Stimulated activated CD4-positive, alpha-beta T cell treated with anti-CD3 and anti-CD28 coated beads, Interleukin-12 subunit alpha, Interleukin-12 subunit beta, amount 100 ng/mL, for 4 hours (primary cell): ENCODE results near the gene KATNA1.

Experiments used
- DNase-seq: peaks from one replicate; pipeline ENCODE4 v3.0.0-alpha.2; 2020

The KATNA1 gene

GRCh38 chr6:149600508-149600907 lies 48.0 kb downstream of the KATNA1 start:
- no peak for DNase-seq

DNA sequence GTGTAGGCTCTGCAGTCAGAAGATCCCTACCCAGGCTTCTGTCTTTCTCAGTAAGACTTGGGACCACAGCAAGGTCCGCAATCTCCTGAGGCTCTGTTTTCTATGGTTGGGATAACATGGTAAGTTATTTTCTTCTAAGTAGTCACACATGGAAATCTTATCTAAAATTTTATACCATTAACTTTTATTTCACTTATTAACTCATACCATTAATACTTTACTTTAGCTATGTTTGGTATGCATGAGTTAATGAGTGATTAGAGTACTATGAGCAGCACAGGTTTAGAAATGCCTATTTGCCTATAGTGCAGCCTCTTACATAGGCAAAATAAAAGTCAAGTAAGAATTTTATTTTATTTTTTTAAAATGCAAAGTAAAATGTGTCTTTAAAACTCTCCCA lies 55.1 kb downstream of the KATNA1 start:
- no peak for DNase-seq

- DNase-seq = no peak
Measured at GRCh38 chr6:149592983-149593382, 55.5 kb downstream of the KATNA1 start.

DNA sequence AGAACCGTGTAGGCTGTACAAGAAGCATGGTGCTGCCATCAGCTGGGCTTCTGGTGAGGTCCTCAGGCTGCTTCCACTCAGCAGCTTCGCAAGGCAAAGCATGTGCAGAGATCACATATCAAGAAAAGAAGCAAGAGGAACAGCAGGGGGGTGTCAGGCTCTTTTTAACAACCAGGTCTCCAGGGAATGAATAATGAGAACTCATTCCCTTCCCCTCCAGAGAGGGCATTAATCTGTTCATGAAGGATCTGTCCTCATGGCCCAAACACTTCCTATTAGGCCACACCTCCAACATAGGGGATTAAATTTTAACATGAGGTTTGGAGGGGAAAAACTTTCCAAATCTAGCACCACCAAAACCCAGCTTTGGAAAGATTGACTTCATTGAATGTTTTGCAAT lies 62.4 kb downstream of the KATNA1 start:
- DNase-seq = no peak

DNA sequence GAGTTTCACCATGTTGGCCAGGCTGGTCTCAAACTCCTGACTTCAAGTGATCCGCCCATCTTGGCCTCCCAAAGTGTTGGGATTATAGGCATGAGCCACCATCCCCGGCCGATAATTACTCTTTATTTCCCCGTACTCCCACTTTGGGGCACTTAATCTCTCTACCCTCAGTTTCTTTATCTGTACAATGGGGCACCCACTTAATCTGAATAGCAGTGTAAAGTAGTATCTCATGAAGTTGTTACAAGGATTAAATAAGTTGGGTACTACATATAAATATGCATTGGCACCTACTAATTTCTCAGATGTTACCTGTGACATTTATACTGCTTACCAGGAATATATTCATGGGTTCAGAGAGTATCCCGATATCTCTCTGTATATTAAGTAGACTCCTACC lies 67.2 kb downstream of the KATNA1 start:
- DNase-seq = no peak

DNA sequence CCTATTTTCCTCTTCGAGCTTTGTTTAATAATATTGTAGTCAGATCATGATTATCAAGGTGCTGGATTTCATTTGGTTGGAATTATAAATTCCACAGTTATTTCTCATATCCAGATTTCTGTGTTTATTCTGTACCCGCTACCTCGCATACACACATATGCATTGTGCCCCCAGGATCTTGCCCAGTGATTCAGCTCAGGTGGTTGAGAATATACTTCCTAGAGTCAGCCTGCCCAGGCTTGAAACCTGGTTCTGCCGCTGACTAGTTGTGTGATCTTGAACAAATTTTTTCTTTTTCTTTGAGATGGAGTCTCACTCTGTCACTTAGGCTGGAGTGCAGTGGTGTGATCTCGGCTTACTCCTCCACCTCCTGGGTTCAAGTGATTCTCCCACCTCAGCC lies 67.6 kb downstream of the KATNA1 start:
- no peak for DNase-seq

- DNase-seq = no peak
Measured at GRCh38 chr6:149567945-149568585, 80.4 kb downstream of the KATNA1 start.

DNA sequence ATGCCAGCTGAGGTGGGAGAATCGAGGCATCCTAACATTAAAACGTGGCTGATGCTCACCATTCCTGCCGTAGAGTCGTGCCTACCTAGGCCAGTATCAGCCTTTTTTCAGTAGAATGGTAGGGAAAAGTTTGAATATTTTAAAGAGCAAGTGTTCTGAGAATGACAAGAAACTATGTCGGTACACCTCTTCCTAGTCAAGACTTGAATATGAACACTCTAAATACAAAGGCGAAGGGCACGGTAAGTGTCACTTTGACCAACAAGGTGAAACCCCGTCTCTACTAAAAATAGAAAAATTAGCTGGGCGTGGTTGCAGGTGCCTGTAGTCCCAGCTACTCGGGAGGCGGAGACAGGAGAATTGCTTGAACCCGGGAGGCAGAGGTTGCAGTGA lies 81.3 kb downstream of the KATNA1 start:
- DNase-seq = no peak

DNA sequence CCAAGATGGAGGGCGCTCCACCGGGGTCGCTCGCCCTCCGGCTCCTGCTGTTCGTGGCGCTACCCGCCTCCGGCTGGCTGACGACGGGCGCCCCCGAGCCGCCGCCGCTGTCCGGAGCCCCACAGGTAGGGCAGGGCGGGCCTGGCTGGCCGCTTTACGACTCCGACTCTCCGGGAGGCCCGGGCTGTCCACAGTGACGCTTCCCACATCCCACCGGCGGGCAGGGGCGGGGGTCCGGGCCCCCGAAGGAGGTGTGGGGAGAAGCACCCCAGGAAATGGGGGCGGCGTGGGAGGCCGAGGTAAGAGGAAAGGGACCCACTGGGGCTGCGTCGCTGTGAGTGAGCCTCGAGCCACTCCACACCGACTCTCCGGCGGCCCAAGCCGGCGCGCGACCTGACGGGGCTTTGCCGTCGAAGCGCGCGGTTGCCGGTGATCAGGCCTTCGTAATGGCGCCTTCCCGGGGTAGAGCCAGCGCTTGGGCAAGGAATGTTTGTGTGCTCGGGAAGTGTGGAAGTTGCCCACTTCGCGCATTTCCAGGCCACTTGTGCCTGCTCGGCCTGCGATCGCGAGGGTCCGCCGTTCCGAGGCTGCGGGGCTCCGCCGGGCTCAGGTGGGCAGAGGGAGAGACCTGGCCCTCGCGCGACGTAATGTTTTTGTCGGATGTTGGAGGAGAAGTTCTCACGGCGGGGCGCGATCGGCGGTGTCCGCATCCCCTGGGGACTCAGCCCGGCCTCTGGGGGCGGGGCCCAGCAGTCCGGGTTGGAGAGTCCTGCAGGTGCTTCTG lies 81.9 kb downstream of the KATNA1 start:
- peak; percentile 53 for DNase-seq

- peak; percentile 95 for DNase-seq
Measured at GRCh38 chr6:149565527-149566409, 82.7 kb downstream of the KATNA1 start, which contains the start of gene GINM1. TSS of gene GINM1 (plus strand) at chr6:149566375. CDS start at chr6:149566415, 40 bp downstream.

- no peak for DNase-seq
Measured at GRCh38 chr6:149563928-149564325, 84.6 kb downstream of the KATNA1 start.

- DNase-seq = no peak
Measured at GRCh38 chr6:149563203-149563927, 85.1 kb downstream of the KATNA1 start.

GRCh38 chr6:149560736-149561135 lies 87.8 kb downstream of the KATNA1 start:
- DNase-seq = no peak

DNA sequence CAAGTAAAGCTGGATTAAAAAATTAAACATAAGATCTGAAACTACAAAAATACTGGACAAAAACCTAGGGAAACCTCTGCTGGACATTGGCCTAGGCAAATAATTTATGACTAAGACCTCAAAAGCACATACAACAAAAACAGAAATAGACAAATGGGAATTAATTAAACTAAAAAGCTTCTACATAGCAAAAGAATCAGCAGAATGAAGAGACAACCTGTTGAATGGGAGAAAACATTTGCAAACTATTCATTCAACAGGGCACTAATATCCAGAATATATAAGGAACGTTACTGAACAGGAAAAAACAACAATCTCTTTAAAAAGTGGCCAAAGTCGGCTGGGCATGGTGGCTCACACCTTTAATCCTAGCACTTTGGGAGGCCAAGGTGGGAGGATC lies 89.1 kb downstream of the KATNA1 start:
- no peak for DNase-seq

GRCh38 chr6:149558029-149558428 lies 90.5 kb downstream of the KATNA1 start:
- no peak for DNase-seq

GRCh38 chr6:149551920-149552319 lies 96.6 kb downstream of the KATNA1 start:
- no peak for DNase-seq

DNA sequence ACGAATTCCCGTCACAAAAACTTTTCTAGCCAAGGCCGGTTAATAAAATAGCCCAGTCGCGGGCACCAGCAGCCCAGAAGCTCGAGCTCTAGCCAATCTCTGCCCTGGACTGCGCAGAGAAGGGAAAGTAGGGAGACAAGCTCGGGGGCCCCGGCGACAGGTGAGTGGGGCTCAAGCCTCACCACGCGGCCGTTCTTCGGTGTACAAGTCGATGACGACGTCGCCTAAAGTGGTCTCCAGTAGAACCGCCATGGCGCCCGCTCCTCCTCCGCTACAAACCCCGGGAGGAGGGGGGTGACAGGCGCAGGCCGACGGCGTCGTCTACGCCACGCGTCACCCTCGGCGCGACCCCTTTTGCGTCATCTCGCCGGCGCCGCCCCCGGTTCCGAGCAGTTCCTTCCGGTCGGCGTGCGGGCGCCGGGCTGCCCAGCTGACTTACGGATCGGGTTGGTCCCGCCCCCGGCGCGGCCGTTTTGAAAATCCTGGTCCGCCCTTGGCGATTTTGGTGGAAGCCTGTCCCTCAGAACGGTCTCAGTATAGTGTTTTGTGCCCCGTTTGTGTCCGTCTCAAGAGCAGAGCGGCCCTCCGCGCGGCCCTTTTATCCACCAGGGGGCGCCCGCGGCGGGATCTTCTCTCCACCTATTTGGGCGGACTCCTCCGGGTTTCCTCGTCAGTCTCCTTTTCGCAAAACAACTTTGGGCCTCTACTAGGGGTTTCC lies 102.6 kb downstream of the KATNA1 start, which contains the start of gene PPIL4:
Gene PPIL4, minus strand, starts transcription at position 290 of the 718 bp plus-strand sequence. Its CDS starts 38 bp downstream, at position 252.
- DNase-seq = peak; percentile 96

DNA sequence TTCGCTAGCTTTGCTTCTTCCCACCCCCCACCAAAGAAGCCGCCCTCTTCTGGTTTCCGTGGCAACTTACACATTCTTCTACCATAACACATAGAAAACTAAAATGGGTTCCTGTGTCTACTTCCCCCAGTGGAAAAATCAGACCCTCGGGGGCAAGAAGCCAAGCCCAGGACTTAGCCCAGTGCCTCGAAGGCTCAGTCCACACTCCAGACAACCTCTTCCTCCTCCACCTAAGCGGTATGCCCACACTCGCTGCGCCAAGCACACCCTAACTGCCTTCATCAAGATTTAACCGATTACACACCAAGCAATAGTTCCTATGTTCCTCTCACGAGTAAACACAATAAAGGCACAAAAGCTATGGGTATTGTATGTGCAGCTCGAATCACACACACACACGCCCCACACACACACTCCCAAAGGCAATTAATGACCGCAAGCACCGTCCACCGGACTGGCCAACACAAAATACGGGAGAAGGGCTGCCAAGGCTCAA lies 103.2 kb downstream of the KATNA1 start:
- peak; percentile 33 for DNase-seq
